Measurements from ENCODE around the gene DUSP9. TPM values are rescaled to one million over a fixed set of nuclear protein-coding genes. Genes with fewer than 3 reads are reported as not detected.
"Not testable (repeated sequence)": the region's sequence is repeated elsewhere in the genome, so short reads cannot be mapped to it uniquely, and the experiment has no call there.

Gene DUSP9
- total RNA-seq, 1 experiment from 2014 or later = 12.0 TPM

- no peak overlapping the region for H3K4me3 ChIP-seq (ENCODE audit: low read depth, low read length)
- H3K27me3 ChIP-seq (replicated peaks; ENCODE audit: control insufficient read depth, insufficient read depth, low read length) = no peaks in the 10 kb centered on the region
- Mint-ChIP-seq H3K36me3 (ENCODE audit: insufficient read depth, unreplicated experiment) (peaks cover 6% of the 10 kb centered on the region), H3K4me1 (ENCODE audit: low read depth, unreplicated experiment) (no peaks in the 10 kb centered on the region), H3K9me3 (ENCODE audit: unreplicated experiment) (no peaks in the 10 kb centered on the region), H3K4me3 (ENCODE audit: unreplicated experiment) (no peak overlapping the region), H3K27me3 (ENCODE audit: insufficient read depth, unreplicated experiment) (no peaks in the 10 kb centered on the region), H3K27ac (ENCODE audit: unreplicated experiment) (no peak overlapping the region)
- no peaks in the 10 kb centered on the region for H3K9me3 ChIP-seq
- intact Hi-C loops (cut with micrococcal nuclease; ENCODE audit: unreplicated experiment) = no loop called here
- DNase-seq = no peak
- BruUV-seq (replicated peaks) = no TSS peak
- CTCF ChIA-PET = no interaction called here
- H3K36me3 ChIP-seq (ENCODE audit: control insufficient read depth, insufficient read depth, low read length) = no peaks in the 10 kb centered on the region
- TF ChIP-seq CTCF (IDR thresholded peaks at IDR 0.05; ENCODE audit: insufficient read depth in 1 of 2, low read depth in 1 of 2, low read length in 1 of 2, severe bottlenecking in 1 of 2, unreplicated experiment in 1 of 2) = no peak
- H3K4me1 ChIP-seq = no peaks in the 10 kb centered on the region
- POLR2A ChIA-PET = no interaction called here
These were observed 27.3 kb downstream of the DUSP9 start for GRCh38 chrX:153674219-153674851.

GRCh38 chrX:153681175-153681574 lies 34.2 kb downstream of the DUSP9 start:
- H3K27me3 Mint-ChIP-seq (ENCODE audit: insufficient read depth, unreplicated experiment) = no peaks in the 10 kb centered on the region
- intact Hi-C loops (cut with micrococcal nuclease; ENCODE audit: unreplicated experiment) = no loop called here
- DNase-seq = no peak
- BruUV-seq (replicated peaks) = no TSS peak
- no peaks in the 10 kb centered on the region for H3K27me3 ChIP-seq (replicated peaks; ENCODE audit: control insufficient read depth, insufficient read depth, low read length)
- no peaks in the 10 kb centered on the region for H3K4me1 Mint-ChIP-seq (ENCODE audit: low read depth, unreplicated experiment)
- no peaks in the 10 kb centered on the region for H3K4me1 ChIP-seq
- ChIA-PET CTCF (no interaction called here), POLR2A (no interaction called here)
- no peaks in the 10 kb centered on the region for H3K36me3 ChIP-seq (ENCODE audit: control insufficient read depth, insufficient read depth, low read length)
- no peak overlapping the region for H3K4me3 Mint-ChIP-seq (ENCODE audit: unreplicated experiment)
- H3K4me3 ChIP-seq (ENCODE audit: low read depth, low read length) = no peak overlapping the region
- no peaks in the 10 kb centered on the region for H3K9me3 ChIP-seq
- no peaks in the 10 kb centered on the region for H3K36me3 Mint-ChIP-seq (ENCODE audit: insufficient read depth, unreplicated experiment)
- no peak for TF ChIP-seq CTCF (IDR thresholded peaks at IDR 0.05; ENCODE audit: insufficient read depth in 1 of 2, low read depth in 1 of 2, low read length in 1 of 2, severe bottlenecking in 1 of 2, unreplicated experiment in 1 of 2)
- no peaks in the 10 kb centered on the region for H3K9me3 Mint-ChIP-seq (ENCODE audit: unreplicated experiment)
- H3K27ac Mint-ChIP-seq (ENCODE audit: unreplicated experiment) = no peak overlapping the region

GRCh38 chrX:153683486-153683885 lies 36.5 kb downstream of the DUSP9 start:
- H3K27me3 ChIP-seq (replicated peaks; ENCODE audit: control insufficient read depth, insufficient read depth, low read length); H3K36me3 Mint-ChIP-seq (ENCODE audit: insufficient read depth, unreplicated experiment); CTCF ChIA-PET; H3K36me3 ChIP-seq (ENCODE audit: control insufficient read depth, insufficient read depth, low read length); H3K4me3 ChIP-seq (ENCODE audit: low read depth, low read length); POLR2A ChIA-PET; H3K9me3 ChIP-seq; DNase-seq; H3K27ac Mint-ChIP-seq (ENCODE audit: unreplicated experiment); BruUV-seq (replicated peaks); H3K4me1 Mint-ChIP-seq (ENCODE audit: low read depth, unreplicated experiment); H3K4me3 Mint-ChIP-seq (ENCODE audit: unreplicated experiment); intact Hi-C loops (cut with micrococcal nuclease; ENCODE audit: unreplicated experiment); H3K4me1 ChIP-seq; H3K27me3 Mint-ChIP-seq (ENCODE audit: insufficient read depth, unreplicated experiment); H3K9me3 Mint-ChIP-seq (ENCODE audit: unreplicated experiment): not testable (repeated sequence)
